ENCODE data around the gene PKP4.
"Not testable (repeated sequence)": the region's sequence is repeated elsewhere in the genome, so short reads cannot be mapped to it uniquely, and the experiment has no call there.

The PKP4 gene

GRCh38 chr2:158687315-158687714, 230.6 kb downstream of the PKP4 start:
- Histone ChIP-seq H3K27ac (ENCODE audit: insufficient read depth, low read length, poor library complexity, severe bottlenecking) (no peak overlapping the region), H3K27me3 (replicated peaks; ENCODE audit: control insufficient read depth, insufficient read depth, low read length, poor library complexity, severe bottlenecking) (no peaks in the 10 kb centered on the region), H3K9me3 (ENCODE audit: control insufficient read depth, low read length) (no peaks in the 10 kb centered on the region), H3K4me3 (ENCODE audit: insufficient read depth, low read depth, low read length, poor library complexity, severe bottlenecking) (no peak overlapping the region), H3K36me3 (ENCODE audit: control insufficient read depth, insufficient read depth, low read length) (no peaks in the 10 kb centered on the region), H3K4me1 (ENCODE audit: control insufficient read depth, insufficient read depth, low read length, poor library complexity, severe bottlenecking) (no peaks in the 10 kb centered on the region)
- DNase-seq: no peak

GRCh38 chr2:158688721-158689120, 232.0 kb downstream of the PKP4 start:
- H3K9me3 ChIP-seq (ENCODE audit: control insufficient read depth, low read length): no peaks in the 10 kb centered on the region
- DNase-seq: no peak
- no peak overlapping the region for H3K27ac ChIP-seq (ENCODE audit: insufficient read depth, low read length, poor library complexity, severe bottlenecking)
- no peaks in the 10 kb centered on the region for H3K4me1 ChIP-seq (ENCODE audit: control insufficient read depth, insufficient read depth, low read length, poor library complexity, severe bottlenecking)
- H3K27me3 ChIP-seq (replicated peaks; ENCODE audit: control insufficient read depth, insufficient read depth, low read length, poor library complexity, severe bottlenecking): no peaks in the 10 kb centered on the region
- no peaks in the 10 kb centered on the region for H3K36me3 ChIP-seq (ENCODE audit: control insufficient read depth, insufficient read depth, low read length)
- no peak overlapping the region for H3K4me3 ChIP-seq (ENCODE audit: insufficient read depth, low read depth, low read length, poor library complexity, severe bottlenecking)

DNA sequence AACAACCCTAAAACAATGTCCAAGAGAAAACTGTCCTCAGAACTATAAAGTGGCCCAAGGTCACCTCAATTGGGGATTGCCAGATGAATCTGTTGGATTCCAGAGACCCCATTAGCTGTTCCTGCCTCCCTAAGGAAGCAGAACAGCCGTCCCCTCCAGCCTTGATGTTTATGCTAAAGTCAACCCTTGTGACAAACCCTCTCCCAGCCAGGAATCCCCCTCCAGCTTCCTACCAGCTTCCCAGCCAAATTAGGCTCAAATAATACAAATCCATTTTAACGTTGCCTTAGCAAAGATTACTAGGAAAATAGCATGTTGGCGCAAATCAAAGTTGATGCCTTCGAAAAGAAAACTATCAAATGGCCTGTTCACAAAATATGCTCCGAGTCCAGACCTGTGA, 232.6 kb downstream of the PKP4 start:
- no peaks in the 10 kb centered on the region for H3K4me1 ChIP-seq (ENCODE audit: control insufficient read depth, insufficient read depth, low read length, poor library complexity, severe bottlenecking)
- no peaks in the 10 kb centered on the region for H3K9me3 ChIP-seq (ENCODE audit: control insufficient read depth, low read length)
- H3K4me3 ChIP-seq (ENCODE audit: insufficient read depth, low read depth, low read length, poor library complexity, severe bottlenecking): no peak overlapping the region
- H3K27me3 ChIP-seq (replicated peaks; ENCODE audit: control insufficient read depth, insufficient read depth, low read length, poor library complexity, severe bottlenecking): no peaks in the 10 kb centered on the region
- no peak overlapping the region for H3K27ac ChIP-seq (ENCODE audit: insufficient read depth, low read length, poor library complexity, severe bottlenecking)
- H3K36me3 ChIP-seq (ENCODE audit: control insufficient read depth, insufficient read depth, low read length): no peaks in the 10 kb centered on the region
- DNase-seq: no peak

GRCh38 chr2:158690823-158691222, 234.1 kb downstream of the PKP4 start:
- Histone ChIP-seq H3K27me3 (replicated peaks; ENCODE audit: control insufficient read depth, insufficient read depth, low read length, poor library complexity, severe bottlenecking) (no peaks in the 10 kb centered on the region), H3K4me3 (ENCODE audit: insufficient read depth, low read depth, low read length, poor library complexity, severe bottlenecking) (no peak overlapping the region), H3K4me1 (ENCODE audit: control insufficient read depth, insufficient read depth, low read length, poor library complexity, severe bottlenecking) (no peaks in the 10 kb centered on the region), H3K9me3 (ENCODE audit: control insufficient read depth, low read length) (no peaks in the 10 kb centered on the region), H3K27ac (ENCODE audit: insufficient read depth, low read length, poor library complexity, severe bottlenecking) (no peak overlapping the region), H3K36me3 (ENCODE audit: control insufficient read depth, insufficient read depth, low read length) (no peaks in the 10 kb centered on the region)
- DNase-seq: no peak

DNA sequence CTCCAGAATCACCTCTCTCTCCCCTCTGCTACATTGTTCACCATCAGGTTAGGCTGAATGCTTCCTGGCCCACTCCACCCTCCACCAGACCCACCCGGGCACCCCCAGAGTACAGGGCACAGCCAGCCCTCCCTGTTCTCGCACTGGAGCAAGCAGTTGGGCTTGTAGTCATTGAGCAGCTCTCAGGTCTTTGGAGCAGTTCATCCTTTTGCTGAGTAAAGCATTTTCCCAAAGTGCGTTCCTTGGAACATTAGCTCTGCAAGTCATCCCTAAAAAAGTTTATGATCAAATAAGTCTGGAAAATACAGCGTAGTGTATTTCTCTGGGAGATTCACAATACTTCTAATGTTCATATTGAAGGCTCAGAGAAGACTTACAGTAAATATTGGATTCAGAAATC, 234.9 kb downstream of the PKP4 start:
- Histone ChIP-seq H3K9me3 (ENCODE audit: control insufficient read depth, low read length) (no peaks in the 10 kb centered on the region), H3K27me3 (replicated peaks; ENCODE audit: control insufficient read depth, insufficient read depth, low read length, poor library complexity, severe bottlenecking) (no peaks in the 10 kb centered on the region), H3K4me1 (ENCODE audit: control insufficient read depth, insufficient read depth, low read length, poor library complexity, severe bottlenecking) (no peaks in the 10 kb centered on the region), H3K36me3 (ENCODE audit: control insufficient read depth, insufficient read depth, low read length) (no peaks in the 10 kb centered on the region), H3K27ac (ENCODE audit: insufficient read depth, low read length, poor library complexity, severe bottlenecking) (no peak overlapping the region), H3K4me3 (ENCODE audit: insufficient read depth, low read depth, low read length, poor library complexity, severe bottlenecking) (no peak overlapping the region)
- no peak for DNase-seq

DNA sequence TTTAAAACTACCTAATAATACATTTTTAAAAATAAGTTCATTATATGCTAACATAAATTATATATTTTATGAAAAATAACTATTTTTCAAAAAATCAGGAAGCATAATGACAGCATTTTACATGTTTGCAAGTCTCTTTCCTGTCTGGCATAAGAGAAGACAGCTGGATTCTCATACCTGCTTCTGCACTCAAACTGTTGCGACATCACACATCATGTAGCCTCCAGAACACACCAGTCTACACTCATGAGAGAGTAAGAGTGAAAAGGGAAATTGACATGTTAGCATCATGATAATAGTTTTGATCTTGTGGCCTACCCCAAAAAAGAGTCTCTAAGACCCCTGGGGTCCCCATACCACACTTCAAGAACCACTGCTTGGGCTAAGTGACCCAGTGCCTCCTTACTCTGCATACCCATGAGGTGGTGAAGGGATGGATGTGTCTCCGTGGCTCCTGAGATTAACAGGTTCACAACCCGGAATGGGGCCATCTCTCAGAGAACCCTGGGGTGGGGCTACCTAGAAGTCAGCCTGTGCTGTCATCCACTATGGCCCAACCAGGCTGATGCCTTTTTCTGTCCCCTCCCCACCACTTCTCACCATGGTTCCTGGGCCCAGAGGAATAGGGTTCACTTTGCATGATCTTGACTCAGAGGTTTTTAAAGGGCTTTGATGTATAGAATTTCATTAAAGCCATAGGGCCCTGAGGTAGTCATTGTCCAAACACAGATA, 235.8 kb downstream of the PKP4 start:
- Histone ChIP-seq H3K27ac (ENCODE audit: insufficient read depth, low read length, poor library complexity, severe bottlenecking) (no peak overlapping the region), H3K9me3 (ENCODE audit: control insufficient read depth, low read length) (no peaks in the 10 kb centered on the region), H3K4me1 (ENCODE audit: control insufficient read depth, insufficient read depth, low read length, poor library complexity, severe bottlenecking) (no peaks in the 10 kb centered on the region), H3K4me3 (ENCODE audit: insufficient read depth, low read depth, low read length, poor library complexity, severe bottlenecking) (no peak overlapping the region), H3K36me3 (ENCODE audit: control insufficient read depth, insufficient read depth, low read length) (no peaks in the 10 kb centered on the region), H3K27me3 (replicated peaks; ENCODE audit: control insufficient read depth, insufficient read depth, low read length, poor library complexity, severe bottlenecking) (no peaks in the 10 kb centered on the region)
- no peak for DNase-seq

- Histone ChIP-seq H3K27me3 (replicated peaks; ENCODE audit: control insufficient read depth, insufficient read depth, low read length, poor library complexity, severe bottlenecking) (no peaks in the 10 kb centered on the region), H3K36me3 (ENCODE audit: control insufficient read depth, insufficient read depth, low read length) (no peaks in the 10 kb centered on the region), H3K4me3 (ENCODE audit: insufficient read depth, low read depth, low read length, poor library complexity, severe bottlenecking) (no peak overlapping the region), H3K9me3 (ENCODE audit: control insufficient read depth, low read length) (no peaks in the 10 kb centered on the region), H3K4me1 (ENCODE audit: control insufficient read depth, insufficient read depth, low read length, poor library complexity, severe bottlenecking) (no peaks in the 10 kb centered on the region), H3K27ac (ENCODE audit: insufficient read depth, low read length, poor library complexity, severe bottlenecking) (no peak overlapping the region)
- DNase-seq: no peak
These were observed 236.7 kb downstream of the PKP4 start for GRCh38 chr2:158693476-158693875.

DNA sequence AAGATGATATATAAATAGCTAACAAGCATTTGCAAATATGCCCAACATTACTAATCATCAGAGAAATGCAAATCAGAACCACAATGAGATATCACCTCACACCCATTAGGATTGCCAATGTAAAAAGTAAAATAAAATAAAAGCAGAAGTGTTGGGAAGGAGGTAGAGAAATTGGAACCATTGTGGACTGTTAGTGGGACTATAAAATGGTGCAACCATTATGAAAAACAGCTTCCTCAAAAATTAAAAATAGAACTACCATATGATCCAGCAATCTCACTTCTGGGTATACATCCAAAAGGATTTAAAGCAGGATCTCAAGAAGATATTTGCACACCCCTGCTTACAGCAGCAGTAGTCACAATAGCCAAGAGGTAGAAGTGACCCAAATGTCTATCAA, 238.6 kb downstream of the PKP4 start:
- no peaks in the 10 kb centered on the region for H3K27me3 ChIP-seq (replicated peaks; ENCODE audit: control insufficient read depth, insufficient read depth, low read length, poor library complexity, severe bottlenecking)
- no peak for DNase-seq
- H3K36me3 ChIP-seq (ENCODE audit: control insufficient read depth, insufficient read depth, low read length): no peaks in the 10 kb centered on the region
- no peak overlapping the region for H3K27ac ChIP-seq (ENCODE audit: insufficient read depth, low read length, poor library complexity, severe bottlenecking)
- H3K4me3 ChIP-seq (ENCODE audit: insufficient read depth, low read depth, low read length, poor library complexity, severe bottlenecking): no peak overlapping the region
- no peaks in the 10 kb centered on the region for H3K9me3 ChIP-seq (ENCODE audit: control insufficient read depth, low read length)
- H3K4me1 ChIP-seq (ENCODE audit: control insufficient read depth, insufficient read depth, low read length, poor library complexity, severe bottlenecking): no peaks in the 10 kb centered on the region

DNA sequence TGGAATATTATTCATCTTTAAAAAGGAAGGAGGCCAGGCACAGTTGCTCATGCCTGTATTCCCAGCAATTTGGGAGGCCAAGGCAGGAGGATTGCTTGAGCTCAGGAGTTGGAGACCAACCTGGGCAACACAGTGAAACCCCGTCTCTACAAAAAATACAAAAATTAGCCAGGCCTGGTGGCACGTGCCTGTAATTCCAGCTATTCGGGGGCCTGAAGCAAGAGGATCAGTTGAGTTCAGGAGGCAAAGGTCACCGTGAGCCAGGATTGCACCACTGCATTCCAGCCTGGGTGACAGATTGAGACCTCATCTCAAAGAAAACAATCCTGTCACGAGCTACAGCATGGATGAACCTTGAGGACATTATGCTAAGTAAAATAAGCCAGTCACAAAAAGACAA, 239.0 kb downstream of the PKP4 start:
- not testable (repeated sequence) for H3K27ac ChIP-seq (ENCODE audit: insufficient read depth, low read length, poor library complexity, severe bottlenecking); H3K4me1 ChIP-seq (ENCODE audit: control insufficient read depth, insufficient read depth, low read length, poor library complexity, severe bottlenecking); H3K4me3 ChIP-seq (ENCODE audit: insufficient read depth, low read depth, low read length, poor library complexity, severe bottlenecking); H3K27me3 ChIP-seq (replicated peaks; ENCODE audit: control insufficient read depth, insufficient read depth, low read length, poor library complexity, severe bottlenecking); H3K9me3 ChIP-seq (ENCODE audit: control insufficient read depth, low read length); DNase-seq; H3K36me3 ChIP-seq (ENCODE audit: control insufficient read depth, insufficient read depth, low read length)

DNA sequence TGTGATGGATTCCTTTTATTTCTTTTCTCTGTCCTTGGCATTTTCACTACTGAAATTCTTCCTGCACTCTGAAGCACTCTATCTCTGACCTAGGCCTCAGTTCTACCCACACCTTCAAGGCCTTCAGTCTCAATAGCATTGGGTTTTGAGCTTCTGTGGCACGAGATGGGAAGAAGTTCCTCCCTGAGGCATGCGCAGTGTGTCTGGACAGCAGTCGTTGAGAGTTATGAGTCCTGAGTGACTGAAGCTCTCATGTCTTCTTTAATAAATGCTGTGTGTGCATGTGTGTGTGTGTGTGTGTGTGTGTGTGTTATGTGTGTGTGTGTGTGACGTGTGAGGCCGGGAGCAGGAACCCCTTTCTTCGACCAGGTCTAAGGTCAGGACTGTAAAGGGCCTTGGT, 242.6 kb downstream of the PKP4 start:
- H3K9me3 ChIP-seq (ENCODE audit: control insufficient read depth, low read length): no peaks in the 10 kb centered on the region
- DNase-seq: no peak

More for the DNA sequence above, 242.6 kb downstream of the PKP4 start:
- Histone ChIP-seq H3K36me3 (ENCODE audit: control insufficient read depth, insufficient read depth, low read length) (no peaks in the 10 kb centered on the region), H3K27ac (ENCODE audit: insufficient read depth, low read length, poor library complexity, severe bottlenecking) (no peak overlapping the region), H3K4me1 (ENCODE audit: control insufficient read depth, insufficient read depth, low read length, poor library complexity, severe bottlenecking) (no peaks in the 10 kb centered on the region), H3K4me3 (ENCODE audit: insufficient read depth, low read depth, low read length, poor library complexity, severe bottlenecking) (no peak overlapping the region), H3K27me3 (replicated peaks; ENCODE audit: control insufficient read depth, insufficient read depth, low read length, poor library complexity, severe bottlenecking) (no peaks in the 10 kb centered on the region)

All from effector memory CD4-positive, alpha-beta T cell (primary cell).